ENCODE data around the gene SLC39A13.

Gene SLC39A13

DNA sequence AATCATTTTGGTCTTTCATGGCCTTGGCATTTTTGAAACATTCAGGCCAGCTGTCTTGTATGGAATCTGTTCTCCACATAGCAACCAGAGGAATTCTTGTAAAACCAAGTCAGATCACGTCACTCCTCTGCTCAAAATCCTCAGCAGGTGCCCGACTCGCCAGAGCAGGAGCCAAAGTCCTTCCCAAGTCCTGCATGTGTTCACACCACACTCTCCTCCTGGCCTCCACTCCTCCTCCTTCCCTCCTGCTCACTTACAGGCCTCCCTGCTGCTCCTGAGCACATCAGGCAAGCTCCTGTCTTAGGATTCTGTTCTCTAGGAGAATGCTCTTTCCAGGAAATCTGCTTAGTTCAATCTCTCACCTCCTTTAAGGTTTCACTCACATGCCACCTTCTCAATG is 24.8 kb downstream of the SLC39A13 start:
- no peak for DNase-seq

DNA sequence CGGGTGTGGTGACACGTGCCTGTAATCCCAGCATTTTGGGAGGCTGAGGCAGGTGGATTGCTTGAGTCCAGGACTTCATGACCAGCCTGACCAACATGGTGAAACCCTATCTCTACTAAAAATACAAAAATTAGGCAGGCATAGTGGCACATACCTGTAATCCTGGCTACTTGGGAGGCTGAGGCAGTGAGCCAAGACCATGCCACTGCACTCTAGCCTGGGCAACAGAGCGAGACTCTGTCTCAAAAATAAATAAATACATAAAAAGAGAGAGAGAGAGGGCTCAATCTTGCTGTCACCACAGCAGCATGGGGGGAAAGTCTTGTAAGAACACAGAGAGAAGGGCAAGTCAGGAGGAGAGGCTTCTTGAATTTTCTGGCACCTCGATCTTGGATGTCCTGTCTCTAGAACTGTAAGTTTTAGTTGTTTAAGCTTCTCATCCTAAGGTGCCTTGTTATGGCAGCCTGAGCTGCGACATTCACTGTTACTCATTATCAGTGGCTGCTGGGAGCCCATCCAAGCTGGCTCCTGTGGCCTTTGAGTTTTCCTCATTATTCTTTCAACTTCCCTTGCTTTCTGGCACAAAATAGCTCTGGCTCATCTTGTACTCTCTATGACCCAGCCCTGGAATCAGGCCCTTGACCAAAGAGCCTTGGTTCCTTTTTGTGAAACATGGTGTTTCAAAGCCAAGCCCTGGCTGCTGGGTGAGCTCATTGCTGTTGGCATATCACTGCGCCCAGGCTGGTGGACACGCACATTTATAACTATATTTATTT is 25.8 kb downstream of the SLC39A13 start:
- DNase-seq, result no peak

DNA sequence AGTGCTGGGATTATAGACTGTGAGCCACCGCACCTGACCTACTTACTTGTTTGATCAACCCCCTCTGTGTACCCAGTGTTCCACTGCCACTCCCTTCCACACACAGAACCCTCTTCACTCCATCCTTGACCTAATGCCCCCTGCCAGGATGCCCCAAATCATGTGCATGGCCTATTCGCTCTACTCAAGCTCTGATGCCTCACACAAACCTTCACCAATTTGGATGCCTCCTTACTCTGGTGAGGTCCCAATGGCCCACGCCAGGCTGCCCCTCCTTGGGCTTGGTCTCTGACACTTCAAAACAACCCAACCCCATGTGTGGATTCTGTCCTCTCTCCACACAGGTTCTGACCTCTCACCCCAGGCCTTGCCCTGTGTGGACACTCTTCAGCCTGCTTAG is 27.3 kb downstream of the SLC39A13 start:
- no peak for DNase-seq

DNA sequence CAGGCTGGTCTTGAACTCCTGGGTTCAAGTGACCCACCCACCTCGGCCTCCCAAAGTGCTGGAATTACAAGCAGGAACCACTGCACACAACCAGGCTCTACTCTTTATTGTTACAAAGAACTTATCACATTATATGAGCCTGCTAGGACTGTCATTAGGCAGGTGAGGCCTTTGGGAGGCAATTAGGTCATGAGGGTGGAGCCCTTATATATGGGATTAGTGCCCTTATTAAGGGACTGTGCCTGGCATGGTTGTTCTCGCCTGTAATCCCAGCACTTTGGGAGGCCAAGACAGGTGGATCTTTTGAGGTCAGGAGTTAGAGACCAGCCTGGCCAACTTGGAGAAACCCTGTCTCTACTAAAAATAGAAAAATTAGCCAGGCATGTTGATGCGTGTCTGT is 28.3 kb downstream of the SLC39A13 start:
- no peak for DNase-seq

DNA sequence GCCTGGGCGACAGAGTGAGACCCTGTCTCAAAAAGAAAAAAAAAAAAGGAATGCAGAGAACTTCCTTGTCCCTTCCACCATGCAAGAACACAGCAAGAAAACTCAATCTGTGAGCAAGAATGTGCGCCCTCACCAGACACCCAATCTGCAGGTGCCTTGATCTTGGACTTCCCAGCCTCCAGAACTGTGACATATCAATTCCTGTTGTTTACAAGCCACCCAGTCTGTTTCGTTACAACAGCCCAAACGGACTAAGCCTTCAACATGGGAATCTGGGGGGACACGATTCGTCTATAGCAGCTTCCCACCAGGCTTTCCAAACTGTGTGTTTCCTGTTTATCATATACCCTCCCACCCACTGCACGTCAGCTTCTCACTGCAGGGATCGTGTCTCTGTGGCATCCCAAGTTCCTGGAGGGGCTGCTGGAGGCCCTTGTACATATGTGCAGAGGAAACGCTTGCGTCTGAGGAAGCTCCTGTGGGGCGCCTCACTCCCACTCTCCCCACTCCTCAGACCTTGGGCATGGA is 28.9 kb downstream of the SLC39A13 start:
- no peak for DNase-seq

DNA sequence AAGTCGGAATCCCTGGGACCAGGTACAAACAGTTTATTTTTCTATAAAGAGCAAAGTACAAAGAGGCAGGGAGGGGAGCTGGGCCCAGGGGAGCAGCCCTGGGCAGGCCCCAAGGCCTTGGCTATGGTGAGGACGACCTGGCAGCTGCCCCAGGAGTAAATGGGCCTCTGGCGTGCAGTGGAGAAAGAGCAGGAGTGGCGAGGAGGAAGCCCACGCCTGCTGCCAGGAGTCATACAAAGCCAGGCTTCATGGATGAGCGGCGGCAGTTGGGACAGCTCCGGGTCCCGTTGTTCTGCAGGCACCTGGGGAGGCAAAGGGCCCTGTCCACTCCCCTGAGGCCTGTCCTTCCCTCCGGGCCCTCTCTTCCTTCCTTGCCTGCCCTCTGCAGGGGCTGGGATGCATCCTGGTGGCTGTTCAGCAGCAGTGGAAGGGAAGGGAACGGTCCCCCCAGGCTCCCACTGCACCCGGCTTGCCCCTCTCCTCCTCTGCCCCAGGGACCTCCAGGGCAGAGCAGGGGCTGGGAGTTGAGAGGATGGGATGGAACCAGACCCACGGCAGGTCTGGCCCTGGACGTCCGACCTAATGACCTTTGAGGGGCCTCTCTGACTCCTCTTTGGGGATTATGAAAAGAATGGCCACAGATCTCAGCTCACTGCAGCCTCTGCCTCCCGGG is 29.5 kb downstream of the SLC39A13 start:
- DNase-seq, result no peak

DNA sequence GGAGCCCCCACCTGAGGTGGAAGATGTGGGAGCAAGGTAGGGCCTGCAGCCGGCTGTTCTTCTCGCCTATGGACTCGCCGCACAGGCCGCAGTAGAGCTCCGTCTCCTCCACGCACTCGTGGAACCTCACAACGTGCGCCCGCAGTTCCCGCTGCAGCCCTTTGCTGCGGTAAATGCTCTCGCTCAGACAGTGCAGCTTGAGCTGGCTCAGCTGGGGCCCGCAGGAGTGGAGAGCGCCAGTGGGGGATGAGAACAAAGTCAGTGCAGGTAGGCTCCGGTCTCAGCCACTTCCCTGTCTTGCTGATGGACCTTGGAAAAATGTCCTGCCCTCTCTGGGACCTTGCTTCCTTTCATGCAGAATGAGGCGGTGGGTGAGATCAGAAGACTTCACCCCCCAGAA is 30.3 kb downstream of the SLC39A13 start:
- no peak for DNase-seq

DNA sequence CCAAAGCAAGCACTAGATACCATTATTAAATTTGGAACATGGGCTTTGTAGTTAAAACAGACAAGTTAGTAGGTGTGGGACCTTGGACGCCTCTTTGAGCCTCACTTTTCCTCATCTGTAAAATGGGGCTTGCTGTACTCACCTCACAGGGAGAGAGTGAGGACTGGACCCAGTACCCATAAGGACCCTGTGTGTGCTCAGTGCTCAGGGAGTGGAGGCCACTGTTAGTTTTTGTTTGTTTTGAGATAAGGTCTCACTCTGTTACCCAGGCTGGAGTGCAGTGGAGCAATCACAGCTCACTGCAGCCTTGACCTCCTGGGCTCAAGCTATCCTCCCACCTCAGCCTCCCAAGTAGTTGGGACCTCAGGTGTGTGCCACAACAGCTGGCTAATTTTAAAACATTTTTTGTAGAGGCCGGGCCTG is 31.7 kb downstream of the SLC39A13 start:
- no peak for DNase-seq

DNA sequence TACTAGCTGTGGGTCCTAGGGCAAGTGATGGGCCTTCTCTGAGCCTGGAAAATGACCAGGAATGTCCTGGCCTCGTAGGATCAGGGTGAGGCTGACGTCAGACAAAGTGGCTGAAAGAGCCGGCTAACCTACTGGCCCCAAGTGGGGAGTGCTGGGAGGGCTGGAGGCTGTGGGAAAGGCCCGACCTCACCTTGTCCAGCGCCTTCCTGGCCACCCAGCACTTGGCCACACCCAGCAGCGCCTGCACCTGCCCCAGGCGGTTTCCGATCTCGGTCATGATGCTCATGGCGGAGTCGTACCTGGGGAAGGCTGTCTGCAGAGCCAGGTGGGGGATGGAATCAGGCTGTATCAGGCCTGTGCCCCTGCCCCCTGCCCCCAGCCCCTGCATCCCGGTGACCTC is 33.0 kb downstream of the SLC39A13 start:
- DNase-seq, result no peak

DNA sequence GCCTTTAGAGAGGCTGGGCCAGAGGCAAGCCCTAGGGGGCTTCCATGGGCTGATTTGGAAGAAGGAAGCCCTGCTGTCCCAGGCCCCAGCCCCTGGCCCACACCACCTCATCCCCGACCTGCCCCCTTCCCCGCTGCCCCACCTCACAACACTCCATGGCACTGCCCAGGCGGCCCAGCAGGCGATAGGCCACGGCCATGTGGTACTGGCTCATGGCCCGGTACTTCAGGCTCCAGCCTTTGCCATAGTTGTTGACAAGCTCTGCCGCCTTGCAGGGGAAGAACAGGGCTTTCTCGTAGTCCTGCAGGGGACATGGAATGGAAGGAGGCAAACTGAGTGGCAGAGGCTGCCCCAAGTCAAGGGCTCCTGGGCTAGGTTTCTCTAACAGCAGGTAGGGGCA is 34.1 kb downstream of the SLC39A13 start:
- DNase-seq, result no peak

DNA sequence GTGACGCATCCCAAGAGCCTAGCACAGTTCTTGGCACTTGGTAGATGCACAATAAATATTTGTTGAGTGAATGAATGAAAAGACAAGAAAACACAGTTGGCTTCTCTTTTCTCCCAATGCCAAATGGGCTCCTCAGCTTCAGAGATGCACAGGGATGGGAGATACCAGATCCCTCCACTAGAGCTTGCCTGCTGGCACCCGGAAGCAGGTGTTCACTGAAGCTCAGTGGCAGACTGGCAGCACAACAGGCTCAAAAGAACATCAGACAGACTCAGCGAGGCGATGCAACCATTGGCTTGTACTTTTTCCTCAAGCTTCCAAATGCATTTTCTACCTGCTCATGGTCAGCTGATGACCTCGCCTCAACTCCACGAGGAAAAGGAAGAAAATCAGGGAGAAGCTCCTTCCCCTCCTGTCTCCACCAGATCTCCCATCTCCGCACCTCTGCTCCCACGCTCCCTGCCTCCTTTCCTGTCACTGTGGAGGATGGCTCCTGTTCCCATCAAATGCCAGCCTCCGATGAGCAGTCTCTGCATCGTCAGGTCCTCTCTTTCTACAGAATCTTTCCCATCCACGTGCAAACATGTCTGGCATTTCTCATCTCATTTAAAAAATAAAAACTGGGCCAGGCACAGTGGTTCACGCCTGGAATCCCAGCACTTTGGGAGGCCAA is 34.8 kb downstream of the SLC39A13 start:
- DNase-seq, result peak in 1 of 2 experiments; percentile 34

DNA sequence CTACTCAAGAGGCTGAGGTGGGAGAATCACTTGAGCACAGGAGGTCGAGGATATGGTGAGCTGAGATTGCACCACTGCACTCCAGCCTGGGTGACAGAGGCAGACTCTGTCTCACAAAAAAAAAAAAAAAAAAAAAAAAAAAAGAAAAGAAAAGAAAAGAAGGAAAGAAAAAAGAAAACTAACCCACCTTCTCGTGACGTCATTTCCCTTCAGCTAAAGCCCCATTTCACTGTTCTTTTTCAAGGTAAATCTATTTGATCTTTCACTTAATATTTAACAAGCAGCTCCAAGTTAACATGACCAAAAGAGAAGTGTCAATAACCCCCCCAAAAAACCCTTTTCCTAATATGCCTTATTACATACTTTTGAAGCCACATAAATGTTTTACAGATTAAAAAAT is 35.4 kb downstream of the SLC39A13 start:
- DNase-seq, result no peak

DNA sequence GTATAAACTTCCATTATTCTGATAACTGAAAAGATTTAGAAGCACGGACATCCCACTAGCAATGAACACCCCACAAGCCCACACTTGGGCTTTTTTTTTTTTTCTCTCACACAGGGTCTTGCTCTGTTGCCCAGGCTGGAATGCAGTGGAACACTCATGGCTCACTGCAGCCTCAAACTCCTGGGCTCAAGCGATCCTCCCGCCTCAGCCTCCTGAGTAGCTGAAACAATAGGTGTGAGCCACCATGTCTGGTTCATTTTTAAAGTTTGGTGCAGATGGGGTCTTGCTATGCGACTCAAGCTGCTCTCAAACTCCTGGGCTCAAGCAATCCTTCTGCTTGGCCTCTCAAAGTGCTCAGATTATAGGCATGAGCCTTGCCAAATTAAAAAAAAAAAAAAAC is 37.5 kb downstream of the SLC39A13 start:
- no peak for DNase-seq

DNA sequence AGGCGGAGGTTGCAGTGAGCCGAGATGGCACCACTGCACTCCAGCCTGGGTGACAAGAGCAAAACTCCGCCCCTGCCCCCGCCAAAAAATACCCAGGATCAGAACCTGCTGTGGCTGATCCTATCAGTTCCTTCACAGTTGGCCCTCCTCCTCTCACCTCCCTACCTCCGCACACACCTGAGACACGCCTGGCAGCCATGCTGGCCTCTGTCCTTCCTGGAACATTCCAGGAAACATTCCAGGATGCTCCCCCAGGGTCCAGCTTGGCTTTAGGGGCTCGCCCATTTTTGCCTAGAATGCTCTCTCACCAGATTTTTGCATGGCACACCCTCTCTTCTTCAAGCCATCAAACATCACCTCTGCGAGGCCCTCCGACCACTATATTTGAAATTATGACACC is 38.4 kb downstream of the SLC39A13 start:
- DNase-seq, result no peak

DNA sequence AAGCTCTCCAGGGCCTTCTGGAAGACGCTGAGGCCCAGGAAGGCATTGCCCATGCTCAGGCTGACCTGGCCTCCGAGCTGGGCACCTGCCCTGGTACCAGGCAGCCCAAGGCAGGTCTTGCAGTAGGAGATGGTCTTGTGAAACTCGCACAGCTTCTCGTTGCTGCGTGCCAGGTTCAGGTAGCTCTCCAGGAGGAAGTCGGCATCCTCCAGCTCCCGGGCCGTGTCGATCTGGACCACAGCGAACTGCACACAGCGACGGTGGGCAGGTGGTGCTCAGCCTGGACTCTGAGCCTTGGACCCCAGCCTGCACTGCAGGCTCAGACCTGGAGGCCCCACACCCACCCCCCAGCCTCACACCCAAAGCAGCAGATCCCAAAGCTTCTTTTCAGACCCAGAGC is 39.5 kb downstream of the SLC39A13 start:
- no peak for DNase-seq

DNA sequence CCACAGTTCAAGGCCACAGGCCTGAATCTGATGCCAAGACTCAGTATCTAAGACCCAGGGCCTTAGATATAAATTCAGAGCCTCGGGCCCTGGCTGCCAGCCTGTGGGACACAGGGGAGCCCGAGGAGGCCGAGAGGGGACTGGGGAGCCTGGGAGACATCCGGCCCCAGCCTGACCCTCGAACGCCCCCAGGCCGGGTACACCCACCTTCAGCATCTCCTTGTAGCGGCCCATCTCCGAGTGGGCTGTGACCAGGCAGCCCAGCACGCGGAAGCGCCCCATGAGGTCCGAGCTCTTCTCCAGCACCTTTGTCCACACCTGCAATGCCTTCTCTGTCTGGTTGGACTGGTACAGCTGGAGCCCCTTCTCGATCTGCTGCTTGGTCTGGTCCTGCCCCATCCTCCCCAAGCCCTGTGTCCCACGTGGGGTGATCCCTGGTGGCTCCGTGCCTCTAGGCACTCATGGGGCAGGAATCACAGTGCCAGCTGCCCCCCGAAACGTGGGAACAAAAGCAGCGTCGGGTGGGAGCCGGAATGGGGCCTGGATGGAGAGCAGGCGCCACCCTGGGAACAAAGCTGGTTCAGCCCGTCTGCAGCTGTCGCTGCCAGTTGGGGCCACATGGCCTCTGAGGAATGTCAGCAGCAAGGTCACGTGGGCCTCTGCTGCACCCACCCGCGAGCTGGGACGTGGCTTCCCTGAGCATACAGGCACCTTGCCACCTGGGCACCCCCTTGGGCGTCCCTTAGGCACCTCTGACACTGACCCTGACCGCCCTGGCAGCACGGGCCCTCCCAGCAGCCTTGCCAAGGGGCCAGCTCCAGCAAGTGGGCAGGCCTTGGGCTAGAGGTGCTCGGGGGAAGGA is 40.4 kb downstream of the SLC39A13 start, which contains the start of gene RAPSN:
TSS of gene RAPSN (minus strand) at position 571 of the 862 bp plus-strand sequence. CDS start at position 399, 172 bp downstream.
- peak in 1 of 2 experiments; percentile 62 for DNase-seq

DNA sequence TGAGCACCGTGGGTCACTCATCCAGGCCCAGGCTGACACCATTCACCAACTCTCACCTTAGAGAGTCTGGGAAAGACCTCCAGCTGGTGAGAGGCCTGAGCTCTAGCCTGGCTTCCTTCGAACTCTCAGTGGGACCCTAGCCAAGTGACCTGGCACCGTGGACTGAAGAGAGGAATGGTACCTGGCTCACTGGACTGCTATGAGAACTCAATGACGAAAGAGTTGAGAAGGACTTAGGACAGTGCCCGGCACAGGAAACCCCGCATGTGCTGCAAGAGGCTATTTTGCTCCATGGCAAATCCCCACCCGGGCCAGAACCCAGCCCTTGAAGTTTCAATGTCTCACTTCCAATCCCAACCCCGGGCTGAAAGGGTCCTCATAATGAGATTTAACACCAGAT is 41.2 kb downstream of the SLC39A13 start:
- no peak for DNase-seq

DNA sequence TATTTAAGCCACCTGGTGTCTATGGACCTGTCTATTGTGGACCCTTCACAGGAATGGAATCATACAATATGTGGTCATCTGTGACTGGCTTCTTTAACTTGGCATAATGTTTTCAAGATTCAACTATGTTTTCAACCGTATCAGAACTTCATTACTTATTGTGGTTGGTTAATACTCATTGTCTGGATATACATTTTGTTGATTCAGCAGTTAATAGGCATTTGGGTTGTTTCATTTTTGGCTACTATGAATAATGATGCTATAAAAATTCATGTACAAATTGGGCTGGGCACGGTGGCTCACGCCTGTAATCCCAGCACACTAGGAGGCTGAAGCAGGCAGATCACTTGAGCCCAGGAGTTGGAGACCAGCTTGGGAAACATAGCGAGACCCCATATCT is 43.0 kb downstream of the SLC39A13 start:
- DNase-seq, result no peak

DNA sequence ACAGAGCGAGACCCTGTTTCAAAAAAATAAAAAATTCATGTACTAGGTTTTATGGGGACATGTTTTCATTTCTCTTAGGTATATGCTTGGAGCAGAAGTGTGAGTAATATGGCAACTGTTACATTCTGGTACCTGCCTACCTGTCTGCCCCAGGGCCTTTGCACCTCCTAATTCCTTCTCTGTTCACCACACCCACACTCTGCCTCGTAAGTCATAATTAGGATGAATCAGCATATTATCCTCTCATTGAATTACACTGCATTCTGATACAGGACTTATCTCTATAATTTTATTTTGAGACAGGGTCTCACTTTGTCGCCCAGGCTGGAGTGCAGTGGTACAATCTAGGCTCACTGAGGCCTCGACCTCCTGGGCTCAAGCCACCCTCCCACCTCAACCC is 43.6 kb downstream of the SLC39A13 start:
- no peak for DNase-seq

DNA sequence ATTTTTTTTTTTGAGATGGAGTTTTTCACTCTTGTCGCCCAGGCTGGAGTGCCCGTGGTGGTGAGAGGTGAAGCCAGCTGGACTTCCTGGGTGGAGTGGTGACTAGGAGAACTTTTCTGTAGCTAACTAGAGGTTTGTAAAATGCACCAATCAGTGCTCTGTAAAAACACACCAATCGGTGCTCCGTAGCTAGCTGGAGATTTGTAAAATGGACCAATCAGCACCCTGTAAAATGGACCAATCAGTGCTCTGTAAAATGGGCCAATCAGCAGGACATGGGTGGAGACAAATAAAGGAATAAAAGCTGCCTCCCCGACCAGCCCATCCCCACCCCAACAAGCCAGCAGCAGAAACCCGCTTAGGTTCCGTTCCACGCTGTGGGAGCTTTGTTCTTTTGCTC is 45.0 kb downstream of the SLC39A13 start:
- no peak for DNase-seq

DNA sequence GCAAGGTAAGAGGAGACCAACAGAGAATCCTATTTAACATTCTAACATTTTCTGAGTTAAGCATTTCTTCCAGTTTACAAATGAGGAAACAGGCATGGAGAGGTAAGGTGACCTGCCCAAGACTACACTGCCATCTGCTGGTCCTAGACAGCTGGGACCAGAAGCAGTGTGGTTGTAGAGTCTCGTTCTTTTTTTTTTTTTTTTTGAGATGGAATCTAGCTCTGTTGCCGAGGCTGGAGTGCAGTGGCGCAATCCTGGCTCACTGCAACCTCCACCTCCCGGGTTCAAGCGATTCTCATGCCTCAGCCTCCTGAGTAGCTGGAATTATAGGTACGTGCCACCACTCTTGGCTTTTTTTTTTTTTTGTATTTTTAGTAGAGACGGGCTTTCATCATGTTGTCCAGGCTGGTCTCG is 45.9 kb downstream of the SLC39A13 start:
- DNase-seq, result peak; percentile 44 to 71

DNA sequence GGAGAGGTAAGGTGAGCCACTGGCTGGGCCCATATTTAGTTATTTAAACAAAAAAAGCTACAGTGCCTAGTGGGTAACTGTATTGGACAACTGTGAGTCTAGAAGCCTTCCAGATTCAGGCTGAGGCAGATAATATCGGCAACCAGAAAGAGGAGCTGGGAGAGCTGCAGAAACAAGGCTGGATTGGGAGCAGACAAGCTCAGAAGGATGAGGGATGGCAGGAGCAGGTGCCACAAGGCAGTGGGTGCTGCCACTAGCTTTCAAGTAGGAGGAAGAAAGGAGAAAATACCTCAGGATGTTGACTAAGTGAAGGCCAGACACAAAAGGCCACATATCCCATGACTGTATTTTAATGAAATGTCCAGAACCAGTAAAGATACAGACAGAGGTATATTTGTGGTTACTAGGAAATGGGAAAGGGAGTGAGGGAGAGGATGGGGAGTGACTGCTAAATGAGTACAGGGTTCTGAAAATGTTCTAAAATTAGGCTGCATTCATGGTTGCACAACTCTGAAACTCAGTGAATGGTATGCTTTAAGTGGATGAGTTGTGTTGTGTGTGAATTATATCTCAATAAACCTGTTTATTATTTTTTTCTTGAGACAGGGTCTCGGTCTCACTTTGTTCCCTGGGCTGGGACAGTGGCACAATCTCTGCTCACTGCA is 52.3 kb downstream of the SLC39A13 start:
- no peak for DNase-seq

All from NCI-H524 (cell line).